ENCODE results near the gene MN1.

Gene MN1

DNA sequence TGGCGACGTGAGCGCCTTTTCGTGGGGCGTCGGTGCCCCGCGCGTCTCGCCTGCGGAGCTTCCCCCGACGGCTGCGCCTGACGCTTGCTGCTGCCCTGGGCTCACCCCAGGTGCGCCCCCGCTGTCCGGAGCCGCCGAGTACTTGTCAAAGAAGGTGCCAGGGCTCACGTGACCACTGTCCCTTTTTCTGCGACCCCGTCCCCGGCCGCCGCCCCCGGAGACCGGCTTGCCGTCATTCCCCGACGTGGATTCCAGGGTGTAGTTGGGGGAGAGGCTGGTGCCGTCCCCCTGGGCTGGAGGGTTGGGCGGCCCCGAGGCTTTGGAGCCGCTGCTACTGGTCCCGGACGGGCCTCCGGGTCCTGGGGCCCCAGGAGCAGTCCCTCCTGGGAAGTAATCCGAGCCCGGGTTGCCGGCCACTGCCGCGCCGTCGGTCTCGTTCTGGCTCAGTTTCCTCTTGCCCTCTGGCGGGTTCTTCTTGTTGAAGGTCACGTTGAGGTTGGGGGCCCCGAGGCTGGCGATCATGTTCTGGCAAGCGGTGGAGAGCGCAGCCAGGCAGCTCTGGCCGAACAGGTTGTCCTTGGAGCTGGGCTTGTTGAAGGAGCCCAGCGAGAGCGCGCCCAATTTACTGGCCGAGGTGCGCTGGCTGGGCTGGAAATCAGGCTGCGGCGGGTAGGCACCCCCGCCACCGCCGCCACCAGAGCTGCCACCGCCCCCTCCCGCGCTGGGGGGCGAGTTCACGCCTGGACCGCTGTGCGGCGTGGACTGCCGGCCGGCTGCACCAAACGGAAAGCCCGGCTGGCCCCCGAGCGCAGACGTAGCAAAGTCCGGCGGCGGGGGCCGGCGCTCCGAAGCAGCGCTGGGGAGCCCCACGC is 3.8 kb downstream of the MN1 start:
- DNase-seq, result no peak
- H3K36me3 ChIP-seq (replicated peaks), result peaks cover 12% of the 10 kb centered on the region
- H3K27ac ChIP-seq, result no peak overlapping the region
- H3K4me3 ChIP-seq (ENCODE audit: low read depth, low read length), result peak overlapping the region; percentile 9
- H3K27me3 ChIP-seq (replicated peaks), result peaks cover 4% of the 10 kb centered on the region
- TF ChIP-seq, protein P1, sequence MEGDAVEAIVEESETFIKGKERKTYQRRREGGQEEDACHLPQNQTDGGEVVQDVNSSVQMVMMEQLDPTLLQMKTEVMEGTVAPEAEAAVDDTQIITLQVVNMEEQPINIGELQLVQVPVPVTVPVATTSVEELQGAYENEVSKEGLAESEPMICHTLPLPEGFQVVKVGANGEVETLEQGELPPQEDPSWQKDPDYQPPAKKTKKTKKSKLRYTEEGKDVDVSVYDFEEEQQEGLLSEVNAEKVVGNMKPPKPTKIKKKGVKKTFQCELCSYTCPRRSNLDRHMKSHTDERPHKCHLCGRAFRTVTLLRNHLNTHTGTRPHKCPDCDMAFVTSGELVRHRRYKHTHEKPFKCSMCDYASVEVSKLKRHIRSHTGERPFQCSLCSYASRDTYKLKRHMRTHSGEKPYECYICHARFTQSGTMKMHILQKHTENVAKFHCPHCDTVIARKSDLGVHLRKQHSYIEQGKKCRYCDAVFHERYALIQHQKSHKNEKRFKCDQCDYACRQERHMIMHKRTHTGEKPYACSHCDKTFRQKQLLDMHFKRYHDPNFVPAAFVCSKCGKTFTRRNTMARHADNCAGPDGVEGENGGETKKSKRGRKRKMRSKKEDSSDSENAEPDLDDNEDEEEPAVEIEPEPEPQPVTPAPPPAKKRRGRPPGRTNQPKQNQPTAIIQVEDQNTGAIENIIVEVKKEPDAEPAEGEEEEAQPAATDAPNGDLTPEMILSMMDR (IDR thresholded peaks at IDR 0.05; ENCODE audit: low read depth, low read length, missing control alignments), result no peak
- in situ Hi-C loops (cut with HindIII; ENCODE audit: low pct_ligation_motif_present, low sequenced_read_pairs), result no loop called here

DNA sequence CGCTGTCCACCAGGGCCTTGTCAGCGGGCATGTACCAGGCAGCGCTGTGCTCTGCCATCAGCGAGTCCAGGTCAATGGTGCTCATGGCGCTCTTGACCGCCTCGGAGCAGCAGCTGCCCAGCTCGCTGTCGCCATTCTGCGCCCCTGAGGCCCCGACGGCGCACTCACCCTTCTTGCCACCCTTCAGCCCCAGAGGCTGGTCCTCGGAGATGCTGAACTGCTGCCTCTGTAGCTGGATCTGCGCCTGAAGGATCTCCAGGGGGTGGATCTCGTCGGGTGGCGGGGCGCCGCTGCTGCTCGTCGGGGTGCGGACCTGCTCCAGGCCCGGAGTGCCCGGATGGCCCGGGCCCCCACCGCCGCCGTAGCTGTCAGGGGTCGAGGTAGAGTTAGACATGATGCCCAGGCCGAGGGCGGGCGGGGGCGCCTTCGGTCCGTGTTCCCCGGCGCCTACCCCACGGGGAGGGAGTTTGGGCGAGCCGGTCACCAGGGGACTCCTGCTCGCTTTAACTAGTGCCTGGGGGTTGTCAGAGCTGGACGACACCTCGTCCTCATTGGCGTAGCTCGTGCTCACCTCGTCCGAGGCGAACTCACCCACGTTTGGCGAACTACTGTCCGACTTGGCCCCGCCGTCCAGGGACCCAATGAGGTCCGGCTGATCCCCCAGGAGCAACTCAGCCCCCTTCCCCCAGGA is 4.6 kb downstream of the MN1 start:
- peaks cover 12% of the 10 kb centered on the region for H3K36me3 ChIP-seq (replicated peaks)
- H3K27ac ChIP-seq, result no peak overlapping the region
- in situ Hi-C loops (cut with HindIII; ENCODE audit: low pct_ligation_motif_present, low sequenced_read_pairs), result no loop called here
- TF ChIP-seq, protein P1 (IDR thresholded peaks at IDR 0.05; ENCODE audit: low read depth, low read length, missing control alignments), result no peak
- H3K27me3 ChIP-seq (replicated peaks), result peaks cover 4% of the 10 kb centered on the region
- no peak for DNase-seq
- peak overlapping the region; percentile 27 for H3K4me3 ChIP-seq (ENCODE audit: low read depth, low read length)

DNA sequence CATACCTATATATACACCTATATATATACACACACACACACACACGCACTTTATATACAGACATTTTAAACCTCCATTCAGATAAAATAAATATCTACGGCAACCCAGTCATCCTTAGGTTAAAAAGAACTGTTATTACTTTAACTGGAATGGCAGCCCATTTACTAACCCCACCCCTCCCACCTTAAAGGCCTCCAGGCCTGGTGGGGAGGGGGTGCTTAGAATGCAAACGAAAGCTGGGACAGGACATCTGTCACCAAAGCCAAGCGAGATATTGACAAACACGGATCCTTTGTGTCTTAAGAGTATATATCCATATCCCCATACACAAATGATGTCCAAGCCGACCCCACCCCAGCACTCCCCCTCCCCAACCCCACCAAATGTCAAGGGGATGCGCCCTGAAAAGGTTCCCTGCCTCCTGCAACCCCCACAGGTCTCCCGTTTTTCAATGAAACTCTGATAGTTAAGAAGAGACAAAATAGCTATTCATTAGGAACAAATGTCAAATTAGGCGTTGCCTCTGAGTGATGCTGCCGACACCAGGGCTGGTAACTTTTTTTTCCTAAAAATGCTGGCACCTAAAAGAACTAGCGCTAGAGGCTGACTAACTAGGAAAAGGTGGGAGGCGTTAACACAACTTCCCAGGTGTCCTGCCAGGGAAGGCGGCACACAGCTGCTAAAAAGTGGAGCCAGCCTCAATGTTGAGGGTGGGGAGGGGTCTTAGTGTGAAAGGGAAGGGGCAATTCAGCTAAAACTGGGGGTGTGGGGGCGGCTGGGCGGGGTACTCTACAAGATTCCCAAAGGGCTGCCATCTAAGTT is 5.6 kb downstream of the MN1 start:
- Histone ChIP-seq H3K27me3 (replicated peaks) (peaks cover 4% of the 10 kb centered on the region), H3K27ac (no peak overlapping the region), H3K4me3 (ENCODE audit: low read depth, low read length) (peak overlapping the region; percentile 42), H3K36me3 (replicated peaks) (peaks cover 12% of the 10 kb centered on the region)
- in situ Hi-C loops (cut with HindIII; ENCODE audit: low pct_ligation_motif_present, low sequenced_read_pairs), result no loop called here
- no peak for DNase-seq
- TF ChIP-seq, protein P1 (IDR thresholded peaks at IDR 0.05; ENCODE audit: low read depth, low read length, missing control alignments), result no peak

DNA sequence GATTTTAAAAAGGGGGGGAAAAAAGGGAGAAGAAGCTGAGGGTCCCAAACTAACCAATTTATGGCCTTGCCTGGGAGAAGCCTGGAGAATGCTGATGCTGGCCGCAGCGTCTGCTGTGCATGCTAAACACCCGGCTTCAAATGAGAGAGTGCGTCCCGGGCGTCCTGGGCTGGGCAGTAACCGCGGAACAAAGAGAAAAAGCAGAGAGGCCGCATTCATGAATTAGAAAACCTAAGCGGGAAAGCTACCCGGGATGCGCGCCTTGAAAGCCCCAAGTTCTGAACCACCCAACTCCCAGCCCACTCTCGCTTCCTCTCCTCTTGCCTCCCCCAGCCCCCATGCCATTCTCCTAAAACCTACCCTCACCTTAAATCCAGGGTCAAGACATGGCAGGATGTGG is 6.5 kb downstream of the MN1 start:
- in situ Hi-C loops (cut with HindIII; ENCODE audit: low pct_ligation_motif_present, low sequenced_read_pairs), result no loop called here
- TF ChIP-seq, protein P1 (IDR thresholded peaks at IDR 0.05; ENCODE audit: low read depth, low read length, missing control alignments), result no peak
- DNase-seq, result no peak
- peak overlapping the region; percentile 42 for H3K4me3 ChIP-seq (ENCODE audit: low read depth, low read length)
- H3K27ac ChIP-seq, result no peak overlapping the region
- H3K36me3 ChIP-seq (replicated peaks), result peaks cover 12% of the 10 kb centered on the region
- peaks cover 4% of the 10 kb centered on the region for H3K27me3 ChIP-seq (replicated peaks)

DNA sequence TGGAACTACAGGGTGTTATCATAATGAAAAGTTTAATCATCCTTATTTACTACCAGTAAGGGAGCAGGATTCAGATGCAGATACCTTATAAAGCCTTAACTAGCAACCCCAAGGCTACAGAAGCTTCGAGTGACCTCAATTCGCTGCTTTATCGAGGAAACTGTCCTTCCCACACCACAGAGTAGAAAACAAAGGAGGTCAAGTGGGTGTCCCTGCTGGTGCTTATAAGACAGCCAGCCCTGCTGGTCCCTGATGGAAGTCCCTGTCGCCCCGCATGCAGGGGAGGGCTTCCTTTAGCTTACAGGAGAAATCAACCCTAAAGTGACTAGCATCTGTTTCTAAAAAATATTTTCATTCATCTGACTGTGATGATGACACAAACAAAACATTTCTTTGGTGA is 7.3 kb downstream of the MN1 start:
- TF ChIP-seq, protein P1 (IDR thresholded peaks at IDR 0.05; ENCODE audit: low read depth, low read length, missing control alignments), result peak; percentile 3
- no peak for DNase-seq
- Histone ChIP-seq H3K4me3 (ENCODE audit: low read depth, low read length) (no peak overlapping the region), H3K27ac (no peak overlapping the region), H3K36me3 (replicated peaks) (peaks cover 12% of the 10 kb centered on the region), H3K27me3 (replicated peaks) (peaks cover 4% of the 10 kb centered on the region)
- in situ Hi-C loops (cut with HindIII; ENCODE audit: low pct_ligation_motif_present, low sequenced_read_pairs), result no loop called here
